NCI-H1930 (cell line): ENCODE results near the gene FTSJ3.
"Not testable (repeated sequence)": the region's sequence is repeated elsewhere in the genome, so short reads cannot be mapped to it uniquely, and the experiment has no call there.

Experiments used
- DNase-seq, 2 experiments: peaks; one replicate each; lab custom pipeline; 2025; lab: John Stamatoyannopoulos, UW

Gene FTSJ3

GRCh38 chr17:63827002-63827800, at the start of gene FTSJ3, which contains the start of gene PSMC5:
Gene FTSJ3 (minus strand): TSS chr17:63827663. CDS start chr17:63826902, 761 bp downstream.
Gene PSMC5 (plus strand): TSS chr17:63827431. CDS start chr17:63827491, 60 bp downstream.
- DNase-seq: peak; percentile 92

GRCh38 chr17:63874693-63875092, 47.2 kb upstream of the FTSJ3 start:
- not testable (repeated sequence) for DNase-seq

DNA sequence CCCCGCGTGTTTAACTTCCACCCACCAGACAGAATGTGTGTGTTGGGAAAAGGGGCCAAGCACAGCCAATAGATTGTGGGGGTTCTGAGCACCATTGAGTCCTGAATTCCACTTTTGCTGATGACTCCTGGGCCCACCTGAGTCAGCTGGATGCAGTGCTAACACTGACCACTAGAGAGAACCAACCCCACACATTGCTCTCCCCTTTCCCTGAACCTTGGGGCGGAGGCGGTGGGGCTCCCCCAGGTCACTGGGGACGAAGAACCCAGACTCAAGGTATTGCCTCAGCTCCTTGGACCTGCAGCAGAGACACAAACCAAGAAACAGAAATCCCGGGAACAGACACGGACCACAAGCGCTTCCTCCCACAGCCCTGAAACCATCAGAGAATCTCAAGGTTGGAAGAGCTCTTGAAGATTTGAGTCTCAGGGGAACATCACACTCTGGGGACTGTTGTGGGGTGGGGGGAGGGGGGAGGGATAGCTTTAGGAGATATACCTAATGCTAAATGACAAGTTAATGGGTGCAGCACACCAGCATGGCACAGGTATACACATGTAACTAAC, 46.7 kb upstream of the FTSJ3 start:
- not testable (repeated sequence) for DNase-seq

DNA sequence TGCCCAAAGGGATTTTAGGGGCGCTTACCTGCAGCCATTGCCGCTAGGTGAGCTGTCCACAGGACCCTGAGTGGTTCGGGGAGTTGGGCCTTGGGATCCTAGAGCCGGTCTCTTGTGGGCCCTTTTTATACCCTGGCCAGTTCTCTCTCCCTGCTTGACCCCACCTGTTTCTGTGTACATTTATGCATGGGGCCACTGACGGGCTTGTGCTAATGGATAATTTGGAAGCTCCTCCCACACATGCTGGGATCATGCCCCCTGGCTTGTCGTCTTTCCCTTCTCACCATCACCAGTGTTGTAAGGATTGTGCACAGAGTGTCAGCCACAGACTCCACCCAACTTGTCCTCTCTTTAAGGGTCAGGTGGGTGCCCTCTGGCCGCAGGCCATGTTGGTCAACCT, 46.1 kb upstream of the FTSJ3 start, which contains the start of gene CSH2:
Gene CSH2, minus strand, starts transcription at position 101 of the 400 bp plus-strand sequence. Its CDS starts 63 bp downstream, at position 38.
- not testable (repeated sequence) for DNase-seq

DNA sequence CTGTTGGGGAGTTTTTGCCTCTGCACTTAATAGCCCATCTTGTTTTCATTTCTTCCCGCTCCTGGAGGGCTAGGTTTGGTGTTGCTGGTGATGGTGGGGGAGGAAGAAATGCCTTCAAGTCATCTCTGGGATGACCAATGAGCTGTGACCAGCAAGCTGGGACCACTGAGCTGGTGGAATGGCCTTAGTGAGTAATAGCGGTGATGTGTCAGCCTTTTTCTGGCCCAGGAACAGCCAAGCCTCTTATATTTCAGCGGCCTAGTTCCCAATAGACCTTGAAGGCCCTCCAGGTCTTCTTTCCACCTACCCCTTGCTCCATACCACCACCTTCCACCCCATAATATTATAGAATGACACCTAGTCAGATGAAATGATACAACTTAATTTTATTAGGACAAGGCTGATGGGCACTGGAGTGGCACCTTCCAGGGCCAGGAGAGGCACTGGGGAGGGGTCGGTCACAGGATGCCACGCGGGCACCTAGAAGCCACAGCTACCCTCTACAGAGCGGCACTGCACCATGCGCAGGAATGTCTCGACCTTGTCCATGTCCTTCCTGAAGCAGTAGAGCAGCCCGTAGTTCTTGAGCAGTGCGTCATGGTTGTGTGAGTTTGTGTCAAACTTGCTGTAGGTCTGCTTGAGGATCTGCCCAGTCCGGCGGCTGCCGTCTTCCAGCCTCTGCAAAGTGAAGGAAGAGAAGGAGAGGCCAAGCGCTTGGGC, 44.3 kb upstream of the FTSJ3 start:
- not testable (repeated sequence) for DNase-seq

DNA sequence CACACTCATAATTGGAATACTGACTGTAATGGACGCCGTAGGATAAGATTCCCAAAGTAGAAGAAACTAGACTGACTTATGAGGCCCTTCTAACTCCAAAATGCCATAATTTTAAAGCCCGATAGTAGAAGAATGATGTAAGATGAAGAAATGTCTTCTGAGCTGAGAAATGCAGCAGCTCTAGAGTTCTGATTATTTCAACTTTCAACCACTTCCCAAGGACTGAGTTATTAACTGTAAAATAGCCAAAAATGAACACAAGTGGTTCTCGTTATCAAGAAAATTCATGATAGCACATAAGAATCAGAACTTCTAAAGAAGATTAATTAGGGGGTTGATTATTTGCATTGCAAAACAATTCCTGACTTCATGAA, 42.8 kb upstream of the FTSJ3 start:
- DNase-seq: not testable (repeated sequence)

GRCh38 chr17:63869491-63870291, 42.2 kb upstream of the FTSJ3 start:
- DNase-seq: not testable (repeated sequence)

- not testable (repeated sequence) for DNase-seq
Observed at GRCh38 chr17:63866625-63867024, 39.2 kb upstream of the FTSJ3 start.

GRCh38 chr17:63859257-63859656, 31.8 kb upstream of the FTSJ3 start:
- DNase-seq: no peak

DNA sequence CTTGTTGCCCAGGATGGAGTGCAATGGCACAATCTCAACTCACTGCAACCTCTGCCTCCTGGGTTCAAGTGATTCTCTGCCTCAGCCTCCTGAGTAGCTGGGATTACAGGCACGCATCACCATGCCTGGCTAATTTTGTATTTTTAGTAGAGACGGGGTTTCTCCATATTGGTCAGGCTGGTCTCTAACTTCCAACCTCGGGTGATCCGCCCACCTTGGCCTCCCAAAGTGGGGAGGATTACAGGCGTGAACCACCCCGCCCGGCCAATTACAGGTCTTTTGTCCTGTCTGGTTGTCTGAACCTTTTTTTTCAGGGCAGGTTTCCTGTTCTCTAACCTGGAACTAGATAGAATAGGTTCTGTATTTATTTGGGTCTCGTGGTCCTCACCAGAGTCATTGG, 29.0 kb upstream of the FTSJ3 start:
- DNase-seq: not testable (repeated sequence)

GRCh38 chr17:63855185-63855584, 27.7 kb upstream of the FTSJ3 start:
- no peak for DNase-seq

DNA sequence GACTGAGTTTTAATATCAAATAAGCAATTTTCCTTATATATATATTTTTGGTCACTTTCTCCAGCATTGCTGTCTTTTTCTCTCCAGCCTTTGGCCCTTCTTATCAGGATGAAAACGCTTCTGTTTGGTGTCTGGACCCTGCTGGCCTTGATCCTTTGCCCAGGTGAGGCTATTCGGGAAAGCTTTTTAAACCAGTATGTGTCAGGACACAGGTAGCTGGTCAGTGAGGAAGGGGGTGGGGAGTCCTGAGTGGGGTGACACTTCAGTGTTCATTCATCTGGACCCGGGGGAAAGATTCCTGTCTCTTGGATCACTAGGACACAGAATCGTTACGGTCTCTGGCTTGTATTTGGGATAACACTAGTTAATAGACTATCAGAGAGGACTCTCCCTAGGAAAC, 27.2 kb upstream of the FTSJ3 start:
- DNase-seq: no peak

- DNase-seq: no peak
Observed at GRCh38 chr17:63853260-63853659, 25.8 kb upstream of the FTSJ3 start.

GRCh38 chr17:63850401-63850800, 22.9 kb upstream of the FTSJ3 start:
- no peak for DNase-seq

DNA sequence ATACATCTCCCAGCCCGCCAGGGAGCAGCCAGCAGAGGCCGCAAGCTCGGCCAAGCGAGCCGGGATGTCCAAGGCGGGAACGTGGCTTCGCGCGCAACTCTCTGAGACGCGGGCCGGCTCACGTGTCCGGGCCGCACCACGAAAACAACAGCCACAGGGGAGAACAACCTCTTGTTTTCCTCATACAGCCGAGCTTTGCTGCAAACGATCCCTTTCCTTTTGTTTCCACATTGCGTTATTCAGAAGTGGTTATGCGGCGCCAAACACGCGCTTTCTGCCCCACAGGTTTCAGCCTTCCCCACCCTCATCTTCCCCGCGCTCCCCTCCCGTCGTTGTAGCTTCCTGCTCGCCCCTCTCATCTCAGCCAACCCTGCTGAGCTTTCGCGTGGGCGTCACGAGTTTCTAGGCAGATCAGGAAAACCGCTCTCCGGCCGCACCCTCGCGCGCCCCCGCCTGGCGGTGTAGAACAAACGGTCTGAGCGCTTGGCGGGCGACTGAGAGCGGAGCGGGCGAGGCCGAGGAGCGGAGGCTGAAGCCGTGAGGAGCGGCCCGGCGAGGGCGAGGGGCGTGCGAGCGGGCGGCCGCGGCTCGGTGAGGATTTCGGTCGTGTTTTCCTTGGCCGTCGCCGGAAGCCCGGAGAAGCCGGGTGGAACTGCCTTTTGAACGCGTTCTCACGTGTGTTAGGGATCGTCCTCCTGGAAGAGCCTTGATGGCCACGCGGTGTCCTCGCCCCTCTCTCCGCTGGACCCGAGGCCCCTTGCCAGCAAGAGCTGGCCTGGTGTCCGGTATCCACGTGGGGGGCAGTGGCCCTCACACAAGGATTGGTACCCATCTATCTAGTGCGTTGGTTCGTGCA, 21.6 kb upstream of the FTSJ3 start:
- DNase-seq: peak; percentile 91 to 94

GRCh38 chr17:63847525-63848249, 20.2 kb upstream of the FTSJ3 start:
- DNase-seq: no peak

DNA sequence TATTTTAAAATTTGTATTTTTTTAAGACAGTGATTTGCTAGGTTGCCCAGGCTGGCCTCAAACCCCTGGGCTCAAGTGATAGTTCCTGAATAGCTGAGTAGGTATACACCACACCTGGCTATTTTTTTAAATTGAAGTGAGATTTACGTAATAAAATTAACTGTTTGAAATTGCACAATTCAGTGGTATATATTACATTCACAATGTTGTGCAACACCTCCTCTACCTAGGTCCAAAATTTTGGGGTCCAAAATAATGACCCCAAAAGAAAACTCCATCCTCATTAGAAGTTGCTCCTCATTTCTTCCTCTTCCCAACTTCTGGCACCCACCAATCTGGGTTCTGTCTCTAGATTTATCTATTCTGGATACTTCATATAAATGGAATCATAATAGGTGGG, 18.0 kb upstream of the FTSJ3 start:
- DNase-seq: no peak

DNA sequence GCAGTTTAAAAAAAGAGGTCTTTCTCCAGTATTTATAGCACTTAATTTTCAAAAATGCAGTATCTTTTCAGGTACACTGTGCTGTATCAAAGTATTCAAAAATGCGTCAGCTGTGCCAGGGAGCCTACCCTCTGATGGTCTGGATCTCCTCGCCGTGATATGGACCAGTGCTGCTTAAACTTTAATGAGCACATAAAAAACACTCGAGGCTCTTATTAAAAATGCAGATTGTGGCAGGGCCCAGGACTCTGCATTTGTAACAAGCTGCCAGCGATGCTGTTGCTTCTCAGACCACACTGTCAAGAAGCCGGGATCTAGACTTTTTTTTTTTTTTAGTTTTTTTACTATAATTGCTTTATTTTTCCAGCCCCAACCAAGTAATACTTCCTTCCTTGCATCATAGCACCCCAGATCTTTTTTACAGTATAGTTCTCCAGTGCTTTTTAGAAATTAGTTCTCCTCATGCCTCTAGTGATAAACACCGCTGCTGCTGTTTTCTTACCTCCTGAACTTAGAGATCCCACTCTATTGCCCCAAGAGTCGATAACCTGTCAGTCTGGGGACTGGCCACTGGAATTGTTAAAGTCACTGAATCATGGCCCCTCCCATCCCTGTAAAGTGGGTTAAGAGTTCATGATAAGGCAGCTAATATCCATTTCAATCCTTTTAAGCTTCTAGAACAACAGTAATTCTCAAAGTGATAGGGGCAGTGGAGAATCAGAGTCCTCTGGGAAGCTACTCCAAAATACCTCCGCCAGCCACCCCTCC, 16.6 kb upstream of the FTSJ3 start:
- no peak for DNase-seq

- DNase-seq: not testable (repeated sequence)
Observed at GRCh38 chr17:63843387-63843888, 16.0 kb upstream of the FTSJ3 start.
